ENCODE results near the gene JMJD7. TPM values are rescaled to one million over a fixed set of nuclear protein-coding genes. Genes with fewer than 3 reads are reported as not detected.

Gene JMJD7
- total RNA-seq = 10 to 100 TPM in 1 of 3 donors, 1 to 10 TPM in 2; 8.4 to 11.7 (median 8.8) TPM

DNA sequence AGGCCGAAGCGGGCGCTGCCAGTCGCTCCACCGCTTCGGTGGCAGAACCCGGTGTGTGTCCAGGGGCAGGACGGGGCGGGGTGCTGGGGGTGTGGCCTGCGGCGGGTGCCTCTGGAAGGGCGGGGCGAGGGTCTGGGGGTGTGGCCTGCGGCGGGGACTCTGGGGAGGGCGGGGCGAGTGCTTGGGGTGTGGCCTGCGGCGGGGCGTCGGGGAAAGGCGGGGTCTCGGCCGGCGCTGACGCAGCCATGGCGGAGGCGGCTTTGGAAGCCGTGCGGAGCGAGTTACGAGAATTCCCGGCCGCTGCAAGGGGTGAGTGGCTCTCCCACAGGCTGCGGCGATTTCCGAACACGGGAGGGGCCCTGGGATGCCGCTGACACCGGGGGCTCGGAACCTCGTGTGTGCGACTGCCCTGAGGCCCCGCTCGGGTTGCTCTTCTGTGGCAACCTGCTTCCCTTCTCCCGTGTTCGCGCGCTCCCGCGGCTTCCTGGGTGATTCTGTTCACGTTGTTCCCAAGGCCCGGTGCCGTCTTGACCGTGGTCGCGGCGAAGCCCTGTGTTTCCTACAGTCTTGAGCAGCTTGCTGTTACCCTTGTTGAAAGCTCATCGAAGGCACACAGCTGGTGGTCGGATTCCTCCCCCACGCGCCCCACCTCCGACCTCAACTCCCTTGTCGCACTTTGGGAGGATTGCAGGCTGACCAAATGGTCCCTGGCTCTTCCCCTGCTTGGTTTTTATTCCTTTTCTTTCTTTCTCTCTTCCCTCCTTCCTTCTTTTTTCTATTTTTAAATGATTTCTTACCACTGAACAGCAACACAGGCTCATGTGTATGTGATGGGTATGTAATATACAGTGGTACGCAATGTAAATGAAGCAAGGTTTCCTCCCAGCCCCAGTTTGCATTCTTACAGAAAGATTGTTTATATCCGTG is at the start of gene JMJD7:
Gene JMJD7 (plus strand): TSS at position 213 of the 927 bp plus-strand sequence. CDS start 33 bp downstream, at position 246.
- peak; percentile 92 to 93 for ATAC-seq
- Mint-ChIP-seq H3K4me3 (peak within 1 kb of the TSS; percentile 91), H3K36me3 (ENCODE audit: insufficient read depth) (peaks cover 2% of the 10 kb centered on the region), H3K27me3 (ENCODE audit: low read depth) (no peaks in the 10 kb centered on the region), H3K9me3 (no peaks in the 10 kb centered on the region), H3K4me1 (ENCODE audit: low read depth) (peaks cover 42% of the 10 kb centered on the region)
- DNase-seq = peak; percentile 98

DNA sequence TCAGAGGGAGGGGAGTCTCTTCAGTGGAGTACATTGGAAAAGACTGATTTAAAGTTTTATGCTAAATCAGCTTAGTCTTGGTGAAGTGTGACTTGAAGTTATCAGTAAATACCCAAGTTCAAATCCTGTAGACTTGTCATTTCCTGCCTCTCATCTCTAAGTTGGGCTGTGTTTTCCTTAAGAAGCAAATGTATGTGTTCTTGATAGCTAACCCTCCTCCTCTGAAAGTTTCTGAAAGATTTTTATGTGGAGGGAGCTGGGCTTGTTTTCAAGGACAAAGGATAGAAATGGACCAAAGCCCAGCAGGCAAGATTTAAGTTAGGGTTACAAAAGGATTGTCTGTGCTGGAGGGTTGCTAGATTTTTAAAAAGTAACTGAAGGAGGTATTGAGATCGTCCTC is 49.4 kb upstream of the JMJD7 start:
- ATAC-seq = no peak
- DNase-seq = no peak
- H3K4me1 Mint-ChIP-seq (ENCODE audit: low read depth) = peaks cover 63% of the 10 kb centered on the region
- H3K4me3 Mint-ChIP-seq = no peak overlapping the region
- peaks cover 15% of the 10 kb centered on the region for H3K36me3 Mint-ChIP-seq (ENCODE audit: insufficient read depth)
- no peaks in the 10 kb centered on the region for H3K9me3 Mint-ChIP-seq
- H3K27me3 Mint-ChIP-seq (ENCODE audit: low read depth) = no peaks in the 10 kb centered on the region

DNA sequence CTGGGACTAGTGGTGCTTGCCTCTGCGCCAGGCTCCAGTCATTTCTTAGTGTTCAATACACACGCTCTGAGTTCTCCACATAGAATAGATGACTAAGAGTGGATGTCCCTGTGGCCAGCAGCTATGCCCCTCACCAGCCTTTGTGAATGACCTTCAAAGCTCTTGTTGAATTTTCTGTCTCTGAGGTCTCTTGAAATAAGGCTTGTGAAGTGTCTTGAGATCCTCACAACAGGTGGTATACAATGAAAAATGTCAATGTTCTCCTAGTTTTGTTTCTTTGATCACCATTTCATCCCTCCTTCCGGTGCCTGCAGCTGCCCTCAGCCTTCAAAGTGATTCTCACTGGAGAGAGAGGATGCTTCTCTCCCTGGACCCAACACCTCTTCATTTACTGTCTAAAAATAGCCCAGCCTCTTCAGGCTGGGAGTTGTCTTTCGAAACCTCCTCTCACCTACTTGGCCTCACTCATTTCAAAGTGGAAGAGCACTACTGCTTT is 48.2 kb upstream of the JMJD7 start:
- Mint-ChIP-seq H3K4me1 (ENCODE audit: low read depth) (peaks cover 59% of the 10 kb centered on the region), H3K4me3 (no peak overlapping the region), H3K9me3 (no peaks in the 10 kb centered on the region), H3K36me3 (ENCODE audit: insufficient read depth) (peaks cover 15% of the 10 kb centered on the region), H3K27me3 (ENCODE audit: low read depth) (no peaks in the 10 kb centered on the region)
- ATAC-seq (no peak), DNase-seq (no peak)

DNA sequence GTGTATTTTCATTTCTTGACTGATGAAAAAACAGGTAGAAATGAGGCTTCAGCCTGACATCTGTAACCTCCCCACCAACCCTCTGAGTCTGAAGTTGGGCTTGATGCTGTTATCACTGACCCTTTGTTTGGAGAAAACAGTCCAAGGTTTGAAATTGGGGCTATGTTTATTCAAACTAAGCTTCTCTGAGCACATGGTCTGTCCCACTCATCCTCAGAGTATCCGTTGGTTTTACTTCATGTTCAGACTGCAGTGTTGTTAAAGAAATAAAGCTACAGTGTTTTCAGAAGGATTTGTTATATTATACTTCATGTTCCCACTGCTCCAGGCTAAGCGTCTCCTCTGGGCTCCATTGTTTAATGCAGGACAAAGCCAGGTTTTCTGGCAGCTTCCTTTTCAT is 47.6 kb upstream of the JMJD7 start:
- Mint-ChIP-seq H3K4me3 (no peak overlapping the region), H3K36me3 (ENCODE audit: insufficient read depth) (peaks cover 15% of the 10 kb centered on the region), H3K9me3 (no peaks in the 10 kb centered on the region), H3K4me1 (ENCODE audit: low read depth) (peaks cover 56% of the 10 kb centered on the region), H3K27me3 (ENCODE audit: low read depth) (no peaks in the 10 kb centered on the region)
- no peak for DNase-seq
- no peak for ATAC-seq

DNA sequence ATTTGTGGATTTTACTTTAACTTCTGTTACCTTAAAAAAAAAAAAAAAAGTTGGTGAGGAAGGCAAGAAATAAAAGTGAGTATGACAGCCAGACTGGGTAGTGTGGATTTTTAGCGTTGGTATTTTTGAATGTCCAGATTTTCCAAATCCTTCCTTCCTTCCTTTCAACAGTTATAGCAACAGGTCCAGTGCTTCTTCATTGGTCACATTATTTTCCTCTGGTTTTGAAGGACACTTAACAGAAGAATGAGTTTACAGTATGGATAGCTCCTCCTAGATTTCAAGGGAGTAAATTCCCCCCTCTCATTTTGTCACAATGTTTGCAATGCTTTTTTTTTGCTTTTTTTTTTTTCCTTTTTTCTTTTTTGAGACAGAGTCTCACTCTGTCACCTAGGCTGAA is 47.2 kb upstream of the JMJD7 start:
- Mint-ChIP-seq H3K36me3 (ENCODE audit: insufficient read depth) (peaks cover 15% of the 10 kb centered on the region), H3K4me1 (ENCODE audit: low read depth) (peaks cover 51% of the 10 kb centered on the region), H3K4me3 (no peak overlapping the region), H3K9me3 (no peaks in the 10 kb centered on the region), H3K27me3 (ENCODE audit: low read depth) (no peaks in the 10 kb centered on the region)
- DNase-seq = no peak
- ATAC-seq = no peak

DNA sequence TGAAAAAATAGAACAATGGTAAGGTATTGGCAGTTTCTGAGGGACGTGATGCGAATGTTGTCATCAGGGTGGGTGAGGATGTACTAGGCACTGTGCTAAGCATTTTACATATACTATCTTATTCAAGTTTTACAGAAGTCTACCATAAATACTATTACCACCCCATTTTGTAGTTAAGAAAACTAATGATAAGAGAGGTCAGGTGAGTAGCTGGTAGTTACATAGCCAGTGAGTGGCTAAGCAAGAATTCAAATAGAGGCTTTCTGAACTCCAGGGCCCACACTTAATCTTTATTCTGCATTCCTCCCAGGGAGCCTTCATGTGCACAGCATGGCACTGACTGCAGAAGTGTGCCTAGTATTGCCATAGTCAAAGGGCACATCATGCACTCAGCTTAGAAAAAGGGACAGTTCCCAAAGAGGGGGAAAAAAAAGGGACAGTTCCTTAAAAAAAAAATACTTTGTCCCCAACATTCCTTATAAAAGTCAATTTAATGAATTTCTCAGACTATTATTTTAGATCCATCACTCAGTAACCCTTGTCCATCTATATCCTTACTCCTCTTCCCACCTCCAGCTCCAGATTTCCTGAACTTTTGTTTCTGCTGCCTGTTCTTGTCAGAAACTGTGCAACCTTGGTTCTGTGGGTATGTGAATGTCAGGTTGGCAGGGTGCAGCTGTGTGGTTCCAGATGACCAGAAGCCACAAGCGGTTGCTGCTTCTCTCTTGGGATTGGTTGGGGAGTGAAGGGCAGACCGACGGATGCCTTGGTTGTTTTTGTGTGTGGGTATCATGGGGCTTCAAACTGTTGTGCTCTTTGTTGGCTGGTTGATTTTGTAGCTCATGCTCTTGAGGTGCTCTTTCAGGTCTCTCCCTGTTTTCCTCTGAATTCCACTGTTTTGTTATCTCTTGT is 45.3 kb upstream of the JMJD7 start:
- ATAC-seq (no peak), DNase-seq (no peak)
- no peak overlapping the region for H3K4me3 Mint-ChIP-seq
- no peaks in the 10 kb centered on the region for H3K9me3 Mint-ChIP-seq
- peaks cover 15% of the 10 kb centered on the region for H3K36me3 Mint-ChIP-seq (ENCODE audit: insufficient read depth)
- H3K4me1 Mint-ChIP-seq (ENCODE audit: low read depth) = peaks cover 37% of the 10 kb centered on the region
- H3K27me3 Mint-ChIP-seq (ENCODE audit: low read depth) = no peaks in the 10 kb centered on the region

DNA sequence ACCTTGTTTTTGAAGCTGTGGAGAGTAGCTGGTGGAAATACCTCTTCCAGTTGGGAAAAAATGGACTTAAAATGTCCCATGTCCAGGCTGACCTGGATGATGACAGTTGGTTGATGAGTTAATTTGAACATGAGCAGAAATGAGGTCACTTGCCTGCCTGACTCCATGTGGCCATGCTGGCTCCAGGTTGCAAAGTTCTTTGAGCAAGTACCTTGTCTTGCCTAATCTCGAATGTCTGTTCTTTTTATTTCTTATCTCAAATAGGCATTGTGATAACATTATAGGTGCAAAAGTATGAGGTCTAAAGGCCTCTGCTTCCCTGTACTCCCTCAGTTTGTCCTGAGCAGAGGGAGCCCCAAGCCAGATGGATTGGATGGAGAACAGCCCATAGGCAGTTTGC is 44.6 kb upstream of the JMJD7 start:
- no peak for DNase-seq
- H3K27me3 Mint-ChIP-seq (ENCODE audit: low read depth) = no peaks in the 10 kb centered on the region
- no peaks in the 10 kb centered on the region for H3K9me3 Mint-ChIP-seq
- peaks cover 15% of the 10 kb centered on the region for H3K36me3 Mint-ChIP-seq (ENCODE audit: insufficient read depth)
- ATAC-seq = no peak
- H3K4me1 Mint-ChIP-seq (ENCODE audit: low read depth) = peaks cover 32% of the 10 kb centered on the region
- H3K4me3 Mint-ChIP-seq = no peak overlapping the region

DNA sequence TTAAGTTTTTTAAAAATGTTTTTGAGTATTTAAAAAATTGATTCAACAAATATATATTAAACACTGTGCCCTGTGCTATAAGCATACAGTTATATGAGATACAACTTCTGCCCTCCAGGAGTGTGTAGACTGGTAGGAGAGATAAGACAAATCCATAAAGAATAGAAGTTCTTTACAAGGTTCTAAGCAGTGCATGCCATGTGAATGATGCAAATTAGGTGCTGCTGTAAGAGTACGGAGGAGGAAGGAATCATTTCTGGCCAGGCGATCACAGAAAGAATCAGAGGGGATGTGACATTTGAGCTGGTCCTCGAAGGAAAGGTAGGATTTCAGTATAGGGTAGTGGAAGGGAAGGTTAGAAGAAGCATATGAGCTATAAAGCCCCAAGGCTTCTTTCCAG is 39.6 kb upstream of the JMJD7 start:
- Mint-ChIP-seq H3K9me3 (no peaks in the 10 kb centered on the region), H3K4me1 (ENCODE audit: low read depth) (peaks cover 41% of the 10 kb centered on the region), H3K4me3 (no peak overlapping the region), H3K27me3 (ENCODE audit: low read depth) (no peaks in the 10 kb centered on the region), H3K36me3 (ENCODE audit: insufficient read depth) (peaks cover 2% of the 10 kb centered on the region)
- ATAC-seq (no peak), DNase-seq (no peak)

DNA sequence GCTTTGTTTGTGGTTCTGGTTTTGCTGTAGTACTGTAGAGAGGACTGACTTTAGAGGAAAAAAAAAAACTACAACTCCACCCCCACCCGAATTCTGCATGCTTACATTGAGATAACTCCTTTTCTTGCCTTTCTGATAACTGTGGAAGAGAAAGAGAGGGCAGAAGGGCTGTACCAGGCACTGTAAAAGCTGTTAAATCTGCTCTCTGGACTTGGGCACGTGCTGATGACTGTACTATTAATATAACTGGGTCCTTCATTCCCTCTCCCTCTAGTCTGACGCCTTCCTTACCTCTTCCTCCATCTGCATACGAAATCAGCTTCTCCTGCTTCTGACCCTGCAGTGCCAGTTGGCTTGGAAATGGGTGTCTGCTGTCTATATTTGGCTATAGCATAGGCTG is 38.7 kb upstream of the JMJD7 start:
- DNase-seq (no peak), ATAC-seq (no peak)
- Mint-ChIP-seq H3K4me1 (ENCODE audit: low read depth) (peaks cover 41% of the 10 kb centered on the region), H3K9me3 (no peaks in the 10 kb centered on the region), H3K27me3 (ENCODE audit: low read depth) (no peaks in the 10 kb centered on the region), H3K4me3 (no peak overlapping the region), H3K36me3 (ENCODE audit: insufficient read depth) (no peaks in the 10 kb centered on the region)

DNA sequence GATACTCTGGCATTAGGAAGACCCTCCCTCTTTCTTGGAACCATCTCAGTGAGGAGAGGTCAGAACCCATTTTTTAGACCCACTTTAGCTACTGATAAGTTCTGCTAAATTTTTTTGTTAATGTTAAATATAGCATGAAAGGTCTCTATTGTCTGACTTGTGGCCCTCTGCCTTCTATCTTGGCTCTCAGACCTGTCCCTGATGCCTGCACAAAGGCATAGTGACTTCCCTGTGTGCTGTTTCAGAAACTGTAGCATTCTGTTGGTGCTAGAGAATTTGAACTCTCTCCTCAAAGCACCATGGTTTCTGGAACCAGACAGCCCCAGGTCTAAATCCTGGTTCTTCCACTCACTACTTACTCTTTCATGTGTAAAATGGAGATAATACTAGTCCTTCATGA is 38.2 kb upstream of the JMJD7 start:
- Mint-ChIP-seq H3K9me3 (no peaks in the 10 kb centered on the region), H3K36me3 (ENCODE audit: insufficient read depth) (no peaks in the 10 kb centered on the region), H3K4me1 (ENCODE audit: low read depth) (peaks cover 43% of the 10 kb centered on the region), H3K27me3 (ENCODE audit: low read depth) (no peaks in the 10 kb centered on the region), H3K4me3 (no peak overlapping the region)
- no peak for DNase-seq
- no peak for ATAC-seq

DNA sequence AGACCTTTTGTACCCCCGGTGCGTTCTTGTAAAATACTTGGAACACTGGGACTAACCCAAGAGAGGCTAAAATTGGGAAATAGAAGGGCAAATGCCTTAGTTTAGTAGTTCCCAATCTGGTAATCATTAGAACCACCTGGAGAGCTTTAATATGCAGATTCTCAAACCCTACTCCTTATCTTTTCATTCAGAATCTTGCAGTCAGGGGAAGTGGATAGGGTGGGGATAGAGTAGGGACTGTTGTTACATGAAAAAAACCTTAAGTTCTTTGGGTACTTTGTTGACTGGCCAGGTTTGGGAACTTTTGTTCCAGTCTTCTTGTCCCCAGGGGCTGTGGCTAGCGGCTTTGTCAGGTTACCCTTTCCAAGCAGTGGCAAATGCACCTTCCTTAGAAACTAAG is 37.7 kb upstream of the JMJD7 start:
- no peaks in the 10 kb centered on the region for H3K27me3 Mint-ChIP-seq (ENCODE audit: low read depth)
- H3K9me3 Mint-ChIP-seq = no peaks in the 10 kb centered on the region
- DNase-seq = no peak
- peaks cover 44% of the 10 kb centered on the region for H3K4me1 Mint-ChIP-seq (ENCODE audit: low read depth)
- H3K4me3 Mint-ChIP-seq = no peak overlapping the region
- ATAC-seq = no peak
- H3K36me3 Mint-ChIP-seq (ENCODE audit: insufficient read depth) = no peaks in the 10 kb centered on the region

DNA sequence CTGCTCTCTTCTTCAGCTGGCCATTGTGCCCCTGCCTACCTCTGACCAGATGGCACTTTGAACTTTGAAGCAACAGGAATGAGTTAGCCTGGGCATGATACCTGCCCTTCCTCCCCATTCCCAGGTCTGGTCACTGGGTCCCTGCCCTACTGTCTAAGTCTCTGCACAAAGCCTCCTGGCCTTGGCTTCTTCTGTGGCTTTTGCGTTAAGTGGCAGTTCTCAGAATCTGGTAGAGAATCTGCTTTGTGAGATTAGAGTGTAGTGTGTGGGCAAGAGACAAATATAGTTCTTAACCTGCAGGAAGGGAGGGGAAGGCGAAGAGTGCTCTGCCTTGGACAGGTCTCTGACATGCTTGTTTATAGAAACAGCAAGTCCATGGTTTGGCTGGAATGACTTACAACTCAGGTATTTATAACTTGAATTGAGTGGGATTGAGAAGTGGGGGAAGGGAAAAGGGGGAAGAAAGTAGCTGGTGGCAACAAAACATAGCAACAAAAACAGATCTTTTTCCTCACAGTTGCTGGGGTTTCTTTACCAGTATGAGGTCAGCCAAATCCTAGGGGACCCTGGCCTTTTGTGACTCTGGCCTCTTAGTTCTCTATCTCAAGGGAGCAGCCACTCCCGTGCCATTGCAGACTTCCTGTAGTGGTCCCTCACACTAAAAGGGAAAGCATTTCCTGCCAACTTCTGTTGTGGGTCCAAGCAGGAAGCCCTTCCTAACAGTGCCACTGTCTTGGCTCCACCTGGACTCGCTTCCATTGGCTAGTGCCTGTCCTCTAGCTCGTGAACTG is 36.9 kb upstream of the JMJD7 start:
- no peaks in the 10 kb centered on the region for H3K36me3 Mint-ChIP-seq (ENCODE audit: insufficient read depth)
- peaks cover 48% of the 10 kb centered on the region for H3K4me1 Mint-ChIP-seq (ENCODE audit: low read depth)
- no peak overlapping the region for H3K4me3 Mint-ChIP-seq
- DNase-seq (no peak), ATAC-seq (peak; percentile 21 to 46)
- H3K9me3 Mint-ChIP-seq = no peaks in the 10 kb centered on the region
- no peaks in the 10 kb centered on the region for H3K27me3 Mint-ChIP-seq (ENCODE audit: low read depth)

DNA sequence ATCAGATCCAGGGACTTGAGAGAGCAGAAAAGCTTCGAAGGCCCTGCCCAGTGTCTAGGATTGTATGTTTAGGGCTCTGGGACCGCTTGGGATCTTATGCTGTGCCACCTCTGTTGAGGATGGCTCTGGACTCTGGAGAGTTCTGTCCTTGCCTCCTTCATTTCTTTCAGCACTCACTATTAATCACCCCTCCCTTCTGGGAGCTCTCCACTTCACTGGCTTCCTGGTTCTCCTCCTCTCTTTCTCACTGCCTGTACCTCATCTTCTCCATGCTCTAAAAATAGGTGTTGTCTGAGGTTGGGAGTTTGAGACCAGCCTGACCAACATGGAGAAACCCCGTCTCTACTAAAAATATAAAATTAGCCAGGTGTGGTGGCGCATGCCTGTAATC is 36.4 kb upstream of the JMJD7 start:
- Mint-ChIP-seq H3K36me3 (ENCODE audit: insufficient read depth) (no peaks in the 10 kb centered on the region), H3K9me3 (no peaks in the 10 kb centered on the region), H3K4me3 (no peak overlapping the region), H3K27me3 (ENCODE audit: low read depth) (no peaks in the 10 kb centered on the region), H3K4me1 (ENCODE audit: low read depth) (peaks cover 51% of the 10 kb centered on the region)
- ATAC-seq (no peak), DNase-seq (no peak)

All from activated T-cell treated with anti-CD3 and anti-CD28 coated beads, Interleukin-2, amount 50 U/mL, for 4 hours (primary cell).